ENCODE measurements around the gene PAPPA. TPM values are rescaled to one million over a fixed set of nuclear protein-coding genes. Genes with fewer than 3 reads are reported as not detected.

The PAPPA gene
- total RNA-seq, 1 experiment from 2014 or later: 0.17 TPM

DNA sequence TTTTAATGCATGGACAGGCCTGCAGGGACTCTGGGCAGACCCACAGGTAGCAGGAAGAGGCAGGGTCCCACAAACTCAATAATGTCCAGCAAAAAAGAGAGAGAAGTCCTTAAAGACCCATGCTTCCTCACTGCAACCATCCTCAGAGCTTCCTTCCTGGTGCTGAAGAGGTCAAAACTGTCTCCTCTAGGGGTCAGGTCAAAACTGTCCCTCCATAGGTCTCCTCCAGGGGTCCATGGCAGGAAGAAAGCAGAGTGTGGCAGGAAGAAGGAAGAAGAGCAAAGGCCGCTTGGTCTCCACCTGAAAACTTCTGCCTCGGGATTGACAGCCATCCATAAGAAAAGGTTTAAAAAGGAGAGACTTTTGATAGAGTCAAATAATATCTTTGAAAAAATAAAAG, 271.7 kb downstream of the PAPPA start:
- no peak overlapping the region for H3K56ac ChIP-seq (ENCODE audit: insufficient read length, low read depth, low read length)
- no peak overlapping the region for H2BK12ac ChIP-seq (ENCODE audit: insufficient read length, low read depth, low read length)
- no peak overlapping the region for H3K18ac ChIP-seq (ENCODE audit: insufficient read length, low read depth, low read length)
- no peak overlapping the region for H4K5ac ChIP-seq (ENCODE audit: insufficient read length, low read depth, low read length)
- H3K27ac Mint-ChIP-seq: no peak overlapping the region
- H3K9ac ChIP-seq (ENCODE audit: extremely low read depth, insufficient read length, low read length): no peak overlapping the region
- H3K27ac ChIP-seq (ENCODE audit: insufficient read length, low read depth, low read length): no peak overlapping the region
- no peak for DNase-seq
- H3K9me3 ChIP-seq (ENCODE audit: control insufficient read depth, low read depth, low read length): no peaks in the 10 kb centered on the region
- H3K14ac ChIP-seq (ENCODE audit: insufficient read depth, low read length): no peak overlapping the region
- peaks cover 0 to 3% of the 10 kb centered on the region in 2 experiments; a peak in 1 of 4 replicates for H3K4me1 Mint-ChIP-seq
- no peak overlapping the region for H3K4ac ChIP-seq (ENCODE audit: low read depth, low read length)
- H4K91ac ChIP-seq (ENCODE audit: insufficient read length, low read depth, low read length): no peak overlapping the region
- no peaks in the 10 kb centered on the region for H4K20me1 ChIP-seq (ENCODE audit: control insufficient read depth, insufficient read depth, insufficient read length)
- no peaks in the 10 kb centered on the region for H3K23me2 ChIP-seq (ENCODE audit: insufficient read length, low read depth, low read length, poor library complexity, severe bottlenecking)
- H3K4me2 ChIP-seq (ENCODE audit: insufficient read depth, insufficient read length, low read length): no peak overlapping the region
- H3K4me3 Mint-ChIP-seq: no peak overlapping the region
- H3T11ph ChIP-seq (ENCODE audit: low read length): no peak overlapping the region
- H2AFZ ChIP-seq (ENCODE audit: low read length): no peak overlapping the region
- H3K79me2 ChIP-seq (ENCODE audit: insufficient read depth, low read length): no peaks in the 10 kb centered on the region
- H3K9me3 Mint-ChIP-seq: no peaks in the 10 kb centered on the region
- no peak overlapping the region for H2AK5ac ChIP-seq (ENCODE audit: insufficient read length, low read length)
- H2BK20ac ChIP-seq (ENCODE audit: low read depth, low read length, poor library complexity, severe bottlenecking): no peak overlapping the region
- no peak overlapping the region for H4K8ac ChIP-seq (replicated peaks; ENCODE audit: insufficient read length, low read depth, low read length)
- WGBS (ENCODE audit: extremely low coverage, insufficient read length, low lambda C conversion rate): no CpG with 5 or more reads among the region's 2 CpGs
- no peaks in the 10 kb centered on the region for H3K27me3 ChIP-seq (ENCODE audit: insufficient read depth, low read length)
- H3K23ac ChIP-seq (ENCODE audit: insufficient read length, low read depth, low read length): no peak overlapping the region
- no peak for TF ChIP-seq CTCF (conservative IDR thresholded peaks at IDR 0.05)
- H2BK120ac ChIP-seq (ENCODE audit: low read depth, low read length, poor library complexity, severe bottlenecking): no peak overlapping the region
- no peak overlapping the region for H2BK15ac ChIP-seq (ENCODE audit: low read depth, low read length)
- H3K4me1 ChIP-seq (ENCODE audit: insufficient read depth, low read length): no peaks in the 10 kb centered on the region
- H3K36me3 Mint-ChIP-seq (ENCODE audit: insufficient read depth in 1 of 3, low read depth in 3 of 3): peaks cover 0 to 8% (median 4%) of the 10 kb centered on the region in 3 experiments; a peak in 4 of 7 replicates
- no peak overlapping the region for H2BK5ac ChIP-seq (ENCODE audit: insufficient read length, low read length)
- no peaks in the 10 kb centered on the region for H3K79me1 ChIP-seq (ENCODE audit: insufficient read depth, low read depth, low read length, poor library complexity, severe bottlenecking)
- H3K27me3 Mint-ChIP-seq (ENCODE audit: low read depth): no peaks in the 10 kb centered on the region

Measured in H9 (cell line).